ENCODE data around the gene ATXN7. TPM values are rescaled to one million over a fixed set of nuclear protein-coding genes. Genes with fewer than 3 reads are reported as not detected.

Gene ATXN7
- total and polyA plus RNA-seq, 2 of the 13 experiments (the other 11 are each of a cell fraction or from before 2014, with no cell fraction given): 13.8 to 20.0 TPM

DNA sequence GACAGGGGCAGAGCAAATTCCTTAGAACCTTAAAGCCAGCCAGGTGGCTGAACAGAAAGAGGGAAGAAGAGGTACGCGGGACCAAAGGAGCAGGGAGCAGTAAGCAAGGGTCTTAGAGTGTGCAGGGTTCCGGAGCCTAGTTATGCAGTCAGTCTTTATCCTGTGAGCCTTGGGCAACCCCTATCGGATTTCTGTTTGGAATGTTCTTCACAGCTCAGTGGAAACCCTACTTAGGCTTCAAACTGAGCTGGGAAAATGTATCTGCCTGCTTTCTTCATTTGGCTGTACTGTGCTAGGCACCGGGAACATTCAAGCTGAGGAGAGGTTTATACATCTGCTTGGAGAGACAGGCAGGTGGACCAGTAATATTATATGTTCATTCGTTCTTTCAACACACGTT, 122.5 kb downstream of the ATXN7 start:
- Histone ChIP-seq H4K20me1 (ENCODE audit: insufficient read depth, low read length) (no peaks in the 10 kb centered on the region), H3K9me3 (ENCODE audit: low read length) (no peaks in the 10 kb centered on the region), H3K36me3 (replicated peaks in 1 of 2; ENCODE audit: control insufficient read depth in 1 of 2, insufficient read depth in 2 of 2, low read length in 2 of 2) (peaks cover 26 to 83% of the 10 kb centered on the region in 2 experiments), H3K4me1 (ENCODE audit: insufficient read depth, low read length) (peaks cover 16% of the 10 kb centered on the region), H3K27me3 (ENCODE audit: control insufficient read depth in 1 of 2, insufficient read depth in 2 of 2, low read length in 2 of 2) (no peaks in the 10 kb centered on the region), H2AFZ (ENCODE audit: low read length) (no peak overlapping the region), H3K79me2 (ENCODE audit: insufficient read depth, low read length) (no peaks in the 10 kb centered on the region), H3K9ac (ENCODE audit: insufficient read depth, low read depth, low read length) (no peak overlapping the region), H3K4me2 (ENCODE audit: low read depth, low read length) (no peak overlapping the region), H3K27ac (ENCODE audit: extremely low read length, insufficient read depth, low read length) (no peak overlapping the region), H3K4me3 (replicated peaks in 1 of 3; ENCODE audit: insufficient read depth in 1 of 3, low read depth in 2 of 3, low read length in 3 of 3) (no peak overlapping the region)
- FAIRE-seq (no peak), DNase-seq (ENCODE audit: low spot score) (no peak), ATAC-seq (no peak)
- POLR2A ChIA-PET: no interaction called here
- TF ChIP-seq ZNF383 (CRISPR knock-in tag; IDR thresholded peaks at IDR 0.05; ENCODE audit: borderline replicate concordance) (no peak), NCOA1 (CRISPR knock-in tag; IDR thresholded peaks at IDR 0.05) (no peak), ZFP36 (IDR thresholded peaks at IDR 0.05; ENCODE audit: borderline replicate concordance, low read depth, low read length, partially characterized antibody) (no peak), SRF (IDR thresholded peaks at IDR 0.05; ENCODE audit: low read depth, low read length) (no peak), ZNF773 (CRISPR knock-in tag; IDR thresholded peaks at IDR 0.05; ENCODE audit: borderline replicate concordance) (no peak), KLF13 (CRISPR knock-in tag; IDR thresholded peaks at IDR 0.05) (no peak), TAF1 (CRISPR knock-in tag; IDR thresholded peaks at IDR 0.05) (no peak), HNF4G (IDR thresholded peaks at IDR 0.05; ENCODE audit: borderline replicate concordance, low read depth, low read length) (no peak), HNF4G (CRISPR knock-in tag; IDR thresholded peaks at IDR 0.05; ENCODE audit: borderline replicate concordance, low read depth) (no peak)
- TF ChIP-seq, protein P1, sequence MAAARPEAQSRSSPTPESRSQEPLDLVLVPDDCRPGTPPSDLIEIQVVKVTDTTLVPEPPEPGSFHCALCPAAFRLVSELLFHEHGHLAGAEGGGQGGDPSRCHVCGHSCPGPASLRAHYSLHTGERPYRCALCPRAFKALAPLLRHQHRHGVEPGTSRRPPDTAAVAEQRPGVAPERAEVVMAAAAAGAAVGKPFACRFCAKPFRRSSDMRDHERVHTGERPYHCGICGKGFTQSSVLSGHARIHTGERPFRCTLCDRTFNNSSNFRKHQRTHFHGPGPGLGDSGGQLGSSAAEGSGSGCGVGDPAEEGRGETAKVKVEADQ (CRISPR knock-in tag; IDR thresholded peaks at IDR 0.05; ENCODE audit: borderline replicate concordance): no peak
- TF ChIP-seq, protein P2, sequence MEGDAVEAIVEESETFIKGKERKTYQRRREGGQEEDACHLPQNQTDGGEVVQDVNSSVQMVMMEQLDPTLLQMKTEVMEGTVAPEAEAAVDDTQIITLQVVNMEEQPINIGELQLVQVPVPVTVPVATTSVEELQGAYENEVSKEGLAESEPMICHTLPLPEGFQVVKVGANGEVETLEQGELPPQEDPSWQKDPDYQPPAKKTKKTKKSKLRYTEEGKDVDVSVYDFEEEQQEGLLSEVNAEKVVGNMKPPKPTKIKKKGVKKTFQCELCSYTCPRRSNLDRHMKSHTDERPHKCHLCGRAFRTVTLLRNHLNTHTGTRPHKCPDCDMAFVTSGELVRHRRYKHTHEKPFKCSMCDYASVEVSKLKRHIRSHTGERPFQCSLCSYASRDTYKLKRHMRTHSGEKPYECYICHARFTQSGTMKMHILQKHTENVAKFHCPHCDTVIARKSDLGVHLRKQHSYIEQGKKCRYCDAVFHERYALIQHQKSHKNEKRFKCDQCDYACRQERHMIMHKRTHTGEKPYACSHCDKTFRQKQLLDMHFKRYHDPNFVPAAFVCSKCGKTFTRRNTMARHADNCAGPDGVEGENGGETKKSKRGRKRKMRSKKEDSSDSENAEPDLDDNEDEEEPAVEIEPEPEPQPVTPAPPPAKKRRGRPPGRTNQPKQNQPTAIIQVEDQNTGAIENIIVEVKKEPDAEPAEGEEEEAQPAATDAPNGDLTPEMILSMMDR (CRISPR knock-in tag; IDR thresholded peaks at IDR 0.05): no peak
- TF ChIP-seq, protein P3, sequence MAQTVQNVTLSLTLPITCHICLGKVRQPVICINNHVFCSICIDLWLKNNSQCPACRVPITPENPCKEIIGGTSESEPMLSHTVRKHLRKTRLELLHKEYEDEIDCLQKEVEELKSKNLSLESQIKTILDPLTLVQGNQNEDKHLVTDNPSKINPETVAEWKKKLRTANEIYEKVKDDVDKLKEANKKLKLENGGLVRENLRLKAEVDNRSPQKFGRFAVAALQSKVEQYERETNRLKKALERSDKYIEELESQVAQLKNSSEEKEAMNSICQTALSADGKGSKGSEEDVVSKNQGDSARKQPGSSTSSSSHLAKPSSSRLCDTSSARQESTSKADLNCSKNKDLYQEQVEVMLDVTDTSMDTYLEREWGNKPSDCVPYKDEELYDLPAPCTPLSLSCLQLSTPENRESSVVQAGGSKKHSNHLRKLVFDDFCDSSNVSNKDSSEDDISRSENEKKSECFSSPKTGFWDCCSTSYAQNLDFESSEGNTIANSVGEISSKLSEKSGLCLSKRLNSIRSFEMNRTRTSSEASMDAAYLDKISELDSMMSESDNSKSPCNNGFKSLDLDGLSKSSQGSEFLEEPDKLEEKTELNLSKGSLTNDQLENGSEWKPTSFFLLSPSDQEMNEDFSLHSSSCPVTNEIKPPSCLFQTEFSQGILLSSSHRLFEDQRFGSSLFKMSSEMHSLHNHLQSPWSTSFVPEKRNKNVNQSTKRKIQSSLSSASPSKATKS (CRISPR knock-in tag; IDR thresholded peaks at IDR 0.05): no peak
- 93% methylated on average over 7 of the region's 7 CpGs for WGBS (ENCODE audit: low lambda C conversion rate)
- intact Hi-C loops (cut with micrococcal nuclease; ENCODE audit: unreplicated experiment): no loop called here
- BruUV-seq (replicated peaks): no TSS peak
- in situ Hi-C loops (cut with HindIII; ENCODE audit: extremely low pct_ligation_motif_present, low pct_unique_long_range_greater_than_20kb): no loop called here
- CTCF ChIA-PET (ENCODE audit: low intra/inter-chr PET ratio, low total read pairs): no interaction called here

Data from HepG2 (cell line).